Right atrium auricular region (tissue), 2 donors: ENCODE data around the gene PHC3. TPM values are rescaled to one million over a fixed set of nuclear protein-coding genes. Genes with fewer than 3 reads are reported as not detected.
A peak's percentile ranks its signal among the peaks of the same experiment; 100 is the strongest.
"Not testable (repeated sequence)": the region's sequence is repeated elsewhere in the genome, so short reads cannot be mapped to it uniquely, and the experiment has no call there.

Source experiments
- DNase-seq: peaks from one replicate; pipeline ENCODE4 v3.0.0-alpha.2; 2019; ENCODE audit warnings: low spot score
- H3K27ac ChIP-seq, 2 donors: fragments of 200-600 bp; sonication (generic); 1 replicate in 1 of 2; 2 replicates in 1 of 2; pipeline ENCODE4 v1.5.1; 2016 to 2019
- H3K27me3 ChIP-seq, 2 donors: fragments of 200-600 bp; sonication (generic); one replicate each; pipeline versions ENCODE4 v1.5.1 to v1.6.0; 2017 to 2019
- H3K36me3 ChIP-seq: fragments of 200-600 bp; sonication (generic); one replicate; pipeline ENCODE4 v1.5.1; 2016
- H3K4me1 ChIP-seq, 2 donors: fragments of 200-600 bp; sonication (generic); one replicate each; pipeline versions ENCODE4 v1.5.1 to v1.6.0; 2017 to 2019
- H3K4me3 ChIP-seq, 2 donors: fragments of 200-600 bp; sonication (generic); 1 replicate in 1 of 2; 2 replicates in 1 of 2; pipeline ENCODE4 v1.5.1; 2017 to 2019; ENCODE audit warnings: mild to moderate bottlenecking in 1 of 2, moderate library complexity in 1 of 2
- H3K9me3 ChIP-seq, 2 donors: fragments of 200-600 bp; sonication (generic); one replicate each; pipeline ENCODE4 v1.5.1; 2019
- total RNA-seq, 2 donors: library from RNA; depleted of rRNA; stranded (reverse); fragments of >200 nt; gene quantifications; one replicate each; pipeline ENCODE4 v1.1.0, GENCODE V29; 2016
- TF ChIP-seq, protein P1 (sequence below), 2 donors: fragments of 200-600 bp; sonication (generic); IDR thresholded peaks; one replicate each; pipeline ENCODE4 v1.5.1; 2019; ENCODE audit warnings: antibody characterized with exemption in 2 of 2

PHC3 gene
- total RNA-seq, 2 donors from 2014 or later, result 23.8 to 41.9 TPM

DNA sequence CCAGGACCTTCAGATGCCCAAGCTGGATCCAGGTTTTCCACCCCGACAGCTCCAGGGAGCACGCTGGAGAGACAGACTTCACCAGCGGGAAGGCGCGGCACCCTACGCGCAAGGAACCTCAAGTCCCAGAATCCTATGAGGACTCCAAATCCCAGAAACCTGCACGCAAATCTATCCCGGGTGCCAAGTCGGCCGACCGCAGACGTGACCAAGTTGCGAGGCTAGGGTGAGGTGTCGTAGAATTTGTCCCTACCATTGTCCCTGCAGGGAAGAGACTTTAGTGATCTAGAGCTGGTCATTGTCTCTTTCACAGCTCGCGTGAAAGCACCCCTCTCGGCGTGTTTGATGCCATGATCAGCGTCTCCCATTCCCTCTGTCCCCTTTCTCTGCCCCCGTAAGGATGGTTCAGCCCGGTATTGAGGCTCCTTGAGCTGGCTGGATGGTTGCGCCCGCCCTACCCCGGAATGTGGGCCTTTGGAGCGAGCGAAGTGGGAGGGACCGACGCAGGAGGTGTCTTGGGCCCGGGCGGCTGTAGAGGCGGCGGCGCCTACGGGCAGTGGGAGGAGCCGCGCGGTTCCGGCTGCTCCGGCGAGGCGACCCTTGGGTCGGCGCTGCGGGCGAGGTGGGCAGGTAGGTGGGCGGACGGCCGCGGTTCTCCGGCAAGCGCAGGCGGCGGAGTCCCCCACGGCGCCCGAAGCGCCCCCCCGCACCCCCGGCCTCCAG is 40.6 kb upstream of the PHC3 start, which contains the start of gene PRKCI:
PRKCI (plus strand) TSS at position 501 of the 723 bp plus-strand sequence. CDS start 246 bp downstream, outside the sequence.
- DNase-seq, result peak; percentile 94

DNA sequence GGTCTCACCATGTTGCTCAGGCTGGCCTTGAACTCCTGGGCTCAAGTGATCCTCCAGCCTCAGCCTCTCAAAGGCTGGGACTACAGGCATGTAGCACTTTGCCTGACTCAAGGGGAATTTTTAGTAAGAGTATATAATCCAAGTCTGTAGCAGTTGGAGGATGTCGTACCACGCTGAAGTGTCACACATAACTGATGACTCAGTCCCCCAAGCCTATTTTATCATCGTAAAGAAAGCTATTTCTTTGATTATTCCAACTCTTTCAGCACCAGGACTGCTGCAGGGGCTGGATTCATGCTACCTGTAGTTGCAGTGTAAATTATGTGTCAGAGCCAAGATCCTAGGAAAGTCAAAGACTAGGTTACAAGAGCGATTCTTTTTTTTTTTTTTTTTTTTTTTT is 39.3 kb upstream of the PHC3 start:
- no peaks in the 10 kb centered on the region for H3K27me3 ChIP-seq
- TF ChIP-seq, protein P1, sequence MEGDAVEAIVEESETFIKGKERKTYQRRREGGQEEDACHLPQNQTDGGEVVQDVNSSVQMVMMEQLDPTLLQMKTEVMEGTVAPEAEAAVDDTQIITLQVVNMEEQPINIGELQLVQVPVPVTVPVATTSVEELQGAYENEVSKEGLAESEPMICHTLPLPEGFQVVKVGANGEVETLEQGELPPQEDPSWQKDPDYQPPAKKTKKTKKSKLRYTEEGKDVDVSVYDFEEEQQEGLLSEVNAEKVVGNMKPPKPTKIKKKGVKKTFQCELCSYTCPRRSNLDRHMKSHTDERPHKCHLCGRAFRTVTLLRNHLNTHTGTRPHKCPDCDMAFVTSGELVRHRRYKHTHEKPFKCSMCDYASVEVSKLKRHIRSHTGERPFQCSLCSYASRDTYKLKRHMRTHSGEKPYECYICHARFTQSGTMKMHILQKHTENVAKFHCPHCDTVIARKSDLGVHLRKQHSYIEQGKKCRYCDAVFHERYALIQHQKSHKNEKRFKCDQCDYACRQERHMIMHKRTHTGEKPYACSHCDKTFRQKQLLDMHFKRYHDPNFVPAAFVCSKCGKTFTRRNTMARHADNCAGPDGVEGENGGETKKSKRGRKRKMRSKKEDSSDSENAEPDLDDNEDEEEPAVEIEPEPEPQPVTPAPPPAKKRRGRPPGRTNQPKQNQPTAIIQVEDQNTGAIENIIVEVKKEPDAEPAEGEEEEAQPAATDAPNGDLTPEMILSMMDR (IDR thresholded peaks at IDR 0.05), result no peak
- no peak for DNase-seq

More for the DNA sequence above, 40.6 kb upstream of the PHC3 start, which contains the start of gene PRKCI:
- Histone ChIP-seq H3K9me3 (peaks cover 0 to 9% of the 10 kb centered on the region in 2 donors), H3K4me3 (peak within 1 kb of the TSS; percentile 98 to 100), H3K36me3 (no peaks in the 10 kb centered on the region), H3K27ac (peak within 1 kb of the TSS; percentile 90 to 93), H3K4me1 (peaks cover 0 to 8% of the 10 kb centered on the region in 2 donors), H3K27me3 (no peaks in the 10 kb centered on the region)
- TF ChIP-seq, protein P1 (IDR thresholded peaks at IDR 0.05), result no peak

DNA sequence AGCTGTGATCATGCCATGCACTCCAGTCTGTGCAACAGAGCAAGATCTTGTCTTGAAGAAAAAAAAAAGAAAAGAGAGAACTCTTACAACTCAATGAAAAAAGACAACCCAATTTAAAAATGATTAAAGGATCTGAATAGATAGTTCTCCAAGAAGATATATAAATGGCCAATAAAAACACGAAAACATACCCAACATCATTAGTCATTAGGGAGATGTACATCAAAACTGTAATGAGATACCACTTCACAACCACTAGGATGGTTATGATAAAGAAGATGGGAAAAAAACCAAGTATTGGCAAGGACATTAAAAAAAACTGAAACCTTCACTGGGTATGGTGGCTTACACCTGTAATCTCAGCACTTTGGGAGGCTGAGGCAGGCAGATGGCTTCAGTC is 38.3 kb upstream of the PHC3 start:
- TF ChIP-seq, protein P1 (IDR thresholded peaks at IDR 0.05), result no peak
- Histone ChIP-seq H3K27me3 (no peaks in the 10 kb centered on the region), H3K9me3 (peaks cover 0 to 9% of the 10 kb centered on the region in 2 donors), H3K27ac (no peak overlapping the region), H3K36me3 (no peaks in the 10 kb centered on the region), H3K4me3 (no peak overlapping the region), H3K4me1 (peaks cover 0 to 8% of the 10 kb centered on the region in 2 donors)
- no peak for DNase-seq

More for the DNA sequence above, 39.3 kb upstream of the PHC3 start:
- peaks cover 0 to 8% of the 10 kb centered on the region in 2 donors for H3K4me1 ChIP-seq
- H3K36me3 ChIP-seq, result no peaks in the 10 kb centered on the region
- H3K9me3 ChIP-seq, result peaks cover 0 to 9% of the 10 kb centered on the region in 2 donors
- no peak overlapping the region for H3K27ac ChIP-seq
- no peak overlapping the region for H3K4me3 ChIP-seq

DNA sequence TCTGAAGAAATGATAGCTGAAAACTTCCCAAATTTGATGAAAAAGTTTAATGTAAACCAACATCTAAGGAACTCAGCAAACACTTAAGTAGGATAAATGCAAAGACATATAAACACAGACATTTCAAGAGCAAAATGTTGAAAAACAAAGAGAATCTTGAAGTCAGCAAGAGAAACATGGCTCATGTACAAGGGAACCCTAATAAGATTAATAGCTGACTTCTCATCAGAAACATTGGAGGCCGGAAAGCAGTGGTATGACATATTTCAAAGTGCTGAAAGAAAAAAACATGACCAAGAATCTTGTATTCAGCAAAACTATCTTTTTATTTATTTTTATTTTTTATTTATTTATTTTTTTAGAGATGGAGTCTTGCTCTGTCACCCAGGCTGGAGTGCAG is 30.1 kb upstream of the PHC3 start:
- no peaks in the 10 kb centered on the region for H3K27me3 ChIP-seq
- H3K4me1 ChIP-seq, result no peaks in the 10 kb centered on the region
- no peak for DNase-seq
- H3K27ac ChIP-seq, result no peak overlapping the region
- no peak overlapping the region for H3K4me3 ChIP-seq
- H3K9me3 ChIP-seq, result no peaks in the 10 kb centered on the region
- no peaks in the 10 kb centered on the region for H3K36me3 ChIP-seq
- TF ChIP-seq, protein P1 (IDR thresholded peaks at IDR 0.05), result no peak

DNA sequence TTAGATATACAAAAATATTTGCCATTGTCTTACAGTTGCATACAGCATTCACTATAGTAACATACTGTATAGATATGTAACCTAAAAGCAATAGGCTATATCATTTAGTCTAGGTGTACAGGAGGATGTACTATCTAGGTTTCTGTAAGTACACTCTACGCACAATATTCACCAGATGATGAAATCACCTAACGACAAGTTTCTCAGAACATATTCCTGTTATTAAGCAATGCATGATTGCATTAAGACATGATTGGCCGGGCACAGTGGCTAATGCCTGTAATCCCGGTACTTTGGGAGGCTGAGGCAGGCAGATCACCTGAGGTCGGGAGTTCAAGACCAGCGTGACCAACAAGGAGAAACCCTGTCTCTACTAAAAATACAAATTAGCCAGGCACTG is 26.2 kb upstream of the PHC3 start:
- Histone ChIP-seq H3K4me1 (no peaks in the 10 kb centered on the region), H3K4me3 (no peak overlapping the region), H3K27ac (no peak overlapping the region), H3K9me3 (no peaks in the 10 kb centered on the region), H3K27me3 (no peaks in the 10 kb centered on the region), H3K36me3 (no peaks in the 10 kb centered on the region)
- DNase-seq, result no peak
- TF ChIP-seq, protein P1 (IDR thresholded peaks at IDR 0.05), result no peak

DNA sequence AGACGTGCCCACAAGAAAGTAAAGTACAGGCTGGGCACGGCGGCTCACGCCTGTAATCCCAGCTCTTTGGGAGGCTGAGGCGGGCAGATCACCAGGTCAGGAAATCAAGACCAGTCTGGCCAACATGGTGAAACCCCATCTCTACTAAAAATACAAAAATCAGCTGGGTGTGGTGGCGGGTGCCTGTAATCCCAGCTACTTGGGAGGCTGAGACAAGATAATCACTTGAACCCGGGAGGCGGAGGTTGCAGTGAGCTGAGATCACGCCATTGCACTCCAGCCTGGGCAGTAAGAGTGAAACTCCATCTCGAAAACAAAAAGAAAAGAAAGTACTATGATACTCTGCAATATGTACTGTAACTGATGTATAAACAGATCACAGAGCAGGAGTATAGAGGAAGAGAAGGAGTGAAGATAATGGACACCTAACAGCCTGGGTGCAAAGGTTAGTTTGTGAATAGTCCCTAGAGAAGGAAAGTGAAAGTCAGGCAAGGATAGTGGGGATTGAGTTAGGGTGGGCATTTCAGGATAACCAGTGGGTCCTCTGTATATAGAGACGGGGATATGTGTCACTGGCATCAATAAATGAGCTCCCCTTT is 24.7 kb upstream of the PHC3 start:
- not testable (repeated sequence) for H3K27ac ChIP-seq, DNase-seq, H3K4me1 ChIP-seq, H3K27me3 ChIP-seq, H3K4me3 ChIP-seq, H3K9me3 ChIP-seq, H3K36me3 ChIP-seq
